ENCODE measurements around the gene VPS39. TPM values are rescaled to one million over a fixed set of nuclear protein-coding genes. Genes with fewer than 3 reads are reported as not detected.

VPS39 gene
- total and polyA plus RNA-seq, 2 of the 8 experiments (the other 6 are each of a cell fraction or from before 2014, with no cell fraction given) = 34.4 to 36.6 TPM

GRCh38 chr15:42213511-42213910, 5.4 kb upstream of the VPS39 start:
- ChIA-PET CTCF (ENCODE audit: partially characterized antibody) (interaction anchor here (0.6 to 1.2 kb wide), 3 partner anchors 22 to 175 kb away, joined by 3 read pairs; no protein-coding TSS in a partner anchor), POLR2A (ENCODE audit: partially characterized antibody) (no interaction called here)
- H2AK5ac ChIP-seq (ENCODE audit: low read depth, low read length) = no peak overlapping the region
- no peak overlapping the region for H4K5ac ChIP-seq (ENCODE audit: insufficient read length, low read depth, low read length)
- H3K9me3 ChIP-seq (ENCODE audit: insufficient read depth in 2 of 2, low read depth in 1 of 2, low read length in 1 of 2) = no peaks in the 10 kb centered on the region
- no peak overlapping the region for H2BK120ac ChIP-seq (replicated peaks; ENCODE audit: low read depth, low read length)
- H2BK5ac ChIP-seq (ENCODE audit: low read depth, low read length) = no peak overlapping the region
- no peak overlapping the region for H3K4ac ChIP-seq (replicated peaks; ENCODE audit: insufficient read length, low read depth, low read length)
- no peak overlapping the region for H3K18ac ChIP-seq (ENCODE audit: extremely low read depth, low read length)
- H4K20me1 ChIP-seq (replicated peaks in 1 of 2; ENCODE audit: control insufficient read depth in 1 of 2, insufficient read depth in 2 of 2, low read length in 2 of 2) = no peaks in the 10 kb centered on the region
- H3K56ac ChIP-seq (replicated peaks; ENCODE audit: insufficient read length, low read depth, low read length) = no peak overlapping the region
- no peak overlapping the region for H3K14ac ChIP-seq (ENCODE audit: insufficient read length)
- H2AFZ ChIP-seq (ENCODE audit: low read length) = no peak overlapping the region
- no peak overlapping the region for H3K4me2 ChIP-seq (ENCODE audit: insufficient read depth in 1 of 2, low read depth in 2 of 2, low read length in 2 of 2)
- H3K27ac ChIP-seq (ENCODE audit: low read depth, low read length) = no peak overlapping the region
- H4K91ac ChIP-seq (replicated peaks; ENCODE audit: insufficient read length, low read length) = no peak overlapping the region
- FAIRE-seq (no peak), DNase-seq (ENCODE audit: low read depth in 1 of 2, low spot score in 2 of 2) (no peak)
- H2BK12ac ChIP-seq (ENCODE audit: low read depth, low read length) = no peak overlapping the region
- peaks cover 8 to 51% (median 28%) of the 10 kb centered on the region in 4 experiments for H3K36me3 ChIP-seq (ENCODE audit: control insufficient read depth in 2 of 4, insufficient read depth in 4 of 4, low read length in 3 of 4)
- H2BK20ac ChIP-seq (ENCODE audit: low read length) = no peak overlapping the region
- no peaks in the 10 kb centered on the region for H3K27me3 ChIP-seq (replicated peaks in 1 of 4; ENCODE audit: control insufficient read depth in 3 of 4, extremely low read depth in 1 of 4, insufficient read depth in 3 of 4, low read length in 3 of 4)
- H3K4me1 ChIP-seq (replicated peaks in 1 of 4; ENCODE audit: control insufficient read depth in 3 of 4, insufficient read depth in 4 of 4, low read length in 3 of 4) = no peaks in the 10 kb centered on the region
- no peaks in the 10 kb centered on the region for H3K23me2 ChIP-seq (ENCODE audit: low read depth, low read length)
- no peaks in the 10 kb centered on the region for H3K79me2 ChIP-seq (ENCODE audit: control insufficient read depth in 1 of 2, insufficient read depth in 2 of 2, low read length in 2 of 2)
- no peak overlapping the region for H4K8ac ChIP-seq (ENCODE audit: extremely low read depth, insufficient read depth, low read length)
- H3K9ac ChIP-seq (replicated peaks in 1 of 4; ENCODE audit: extremely low read depth in 1 of 4, low read depth in 3 of 4, low read length in 3 of 4) = no peak overlapping the region
- H3K4me3 ChIP-seq (ENCODE audit: extremely low read depth in 1 of 4, insufficient read depth in 2 of 4, low read depth in 3 of 4, low read length in 4 of 4) = no peak overlapping the region
- H3K23ac ChIP-seq (ENCODE audit: insufficient read length) = no peak overlapping the region
- no peak overlapping the region for H2BK15ac ChIP-seq (ENCODE audit: low read length)
- H3K79me1 ChIP-seq (ENCODE audit: low read depth, low read length) = no peaks in the 10 kb centered on the region
- TF ChIP-seq, protein P1, sequence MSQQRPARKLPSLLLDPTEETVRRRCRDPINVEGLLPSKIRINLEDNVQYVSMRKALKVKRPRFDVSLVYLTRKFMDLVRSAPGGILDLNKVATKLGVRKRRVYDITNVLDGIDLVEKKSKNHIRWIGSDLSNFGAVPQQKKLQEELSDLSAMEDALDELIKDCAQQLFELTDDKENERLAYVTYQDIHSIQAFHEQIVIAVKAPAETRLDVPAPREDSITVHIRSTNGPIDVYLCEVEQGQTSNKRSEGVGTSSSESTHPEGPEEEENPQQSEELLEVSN (IDR thresholded peaks at IDR 0.05) = no peak
- no peak for TF ChIP-seq CHD2 (IDR thresholded peaks at IDR 0.05; ENCODE audit: low read length)
- TF ChIP-seq, protein P2, sequence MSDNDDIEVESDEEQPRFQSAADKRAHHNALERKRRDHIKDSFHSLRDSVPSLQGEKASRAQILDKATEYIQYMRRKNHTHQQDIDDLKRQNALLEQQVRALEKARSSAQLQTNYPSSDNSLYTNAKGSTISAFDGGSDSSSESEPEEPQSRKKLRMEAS (IDR thresholded peaks at IDR 0.05) = no peak
- no peak for TF ChIP-seq TEAD4 (IDR thresholded peaks at IDR 0.05; ENCODE audit: low read depth, low read length)
